Stimulated activated CD8-positive, alpha-beta memory T cell treated with anti-CD3 and anti-CD28 coated beads, Interleukin-7, amount 100 ng/mL, for 4 hours (primary cell): ENCODE results near the gene ETV6.
A peak's percentile ranks its signal among the peaks of the same experiment; 100 is the strongest.

Source experiments
- DNase-seq, 2 donors: peaks; one replicate each; pipeline ENCODE4 v3.0.0-alpha.2; 2020; ENCODE audit warnings: low read depth in 2 of 2

Gene ETV6

GRCh38 chr12:11859705-11860425 is 210.4 kb downstream of the ETV6 start:
- no peak for DNase-seq

- no peak for DNase-seq
Observed at GRCh38 chr12:11861155-11861863, 211.8 kb downstream of the ETV6 start.

DNA sequence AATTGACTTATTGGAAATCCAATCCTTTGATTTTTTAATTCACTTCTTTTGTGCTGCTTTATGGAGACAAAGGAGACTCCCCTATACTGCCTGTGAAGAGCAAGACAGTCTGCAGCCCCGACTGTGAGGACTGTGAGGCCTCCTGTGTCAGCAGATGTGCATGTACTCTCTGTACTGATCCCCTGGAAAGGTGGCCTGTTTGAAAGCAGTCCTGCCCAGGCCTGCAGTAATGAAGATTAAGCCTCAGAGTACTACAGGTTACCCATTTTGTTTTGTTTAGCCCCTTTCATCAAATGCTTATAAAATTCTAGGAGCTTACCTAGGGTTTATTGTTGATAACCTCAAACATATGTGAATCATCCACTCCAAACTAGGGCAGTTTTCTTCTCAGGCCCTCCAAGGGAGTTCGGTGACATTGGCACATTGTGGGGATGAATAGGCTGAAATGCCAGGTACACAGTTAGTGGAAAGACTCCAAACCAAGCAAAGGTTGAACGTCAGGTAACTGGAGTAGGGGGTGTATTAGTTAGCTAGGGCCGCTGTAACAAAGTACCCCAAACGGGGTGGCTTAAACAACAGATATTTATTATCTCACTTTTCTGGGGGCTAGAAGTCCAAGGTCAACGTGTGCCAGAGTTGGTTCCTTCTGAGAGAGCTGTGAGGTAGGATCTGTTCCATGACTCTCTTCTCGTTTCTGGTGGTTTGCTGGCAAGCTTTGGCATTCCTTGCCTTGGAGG is 212.6 kb downstream of the ETV6 start:
- no peak for DNase-seq

GRCh38 chr12:11862798-11863197 is 213.3 kb downstream of the ETV6 start:
- DNase-seq, result no peak

DNA sequence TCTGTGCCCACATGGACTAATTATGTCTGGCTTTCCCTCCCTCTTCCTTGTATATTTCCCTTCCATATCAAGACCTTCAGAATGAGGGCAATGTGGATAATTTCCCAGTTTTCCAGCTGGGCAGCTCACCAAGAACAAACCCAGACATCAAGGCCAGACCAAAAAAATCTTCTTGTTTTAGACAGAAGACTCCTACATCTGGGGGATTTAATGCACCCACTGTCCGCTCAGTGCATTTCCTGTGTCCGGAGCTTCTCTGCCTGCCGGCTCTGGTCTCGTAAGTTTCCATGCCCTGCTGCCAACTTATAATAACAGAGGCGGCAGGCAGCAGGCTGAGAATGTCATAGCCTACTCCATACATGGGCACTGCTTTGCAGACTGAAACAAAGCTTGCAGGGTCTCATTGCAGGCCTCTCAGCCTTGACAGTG is 214.0 kb downstream of the ETV6 start:
- DNase-seq, result no peak

DNA sequence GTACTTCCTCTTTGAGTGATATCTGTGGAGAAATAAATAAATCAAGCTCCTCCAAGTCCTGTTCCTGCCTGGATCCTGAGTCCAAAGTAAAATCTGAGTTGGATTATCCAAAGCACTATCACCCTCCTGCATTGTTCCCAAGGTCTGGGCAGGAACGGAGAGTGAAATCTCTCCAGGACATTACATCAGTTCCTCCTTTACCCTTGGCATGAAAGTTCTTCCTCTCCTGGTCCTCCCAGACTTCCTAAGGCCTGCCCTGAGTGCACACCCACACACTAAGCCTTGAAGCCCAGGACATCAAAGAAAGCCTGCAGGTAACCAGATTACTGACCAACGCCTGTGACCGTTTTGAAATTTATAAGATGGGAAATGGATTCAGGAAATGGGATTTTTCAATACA is 214.5 kb downstream of the ETV6 start:
- no peak for DNase-seq

GRCh38 chr12:11865824-11866223 is 216.3 kb downstream of the ETV6 start:
- DNase-seq, result no peak

DNA sequence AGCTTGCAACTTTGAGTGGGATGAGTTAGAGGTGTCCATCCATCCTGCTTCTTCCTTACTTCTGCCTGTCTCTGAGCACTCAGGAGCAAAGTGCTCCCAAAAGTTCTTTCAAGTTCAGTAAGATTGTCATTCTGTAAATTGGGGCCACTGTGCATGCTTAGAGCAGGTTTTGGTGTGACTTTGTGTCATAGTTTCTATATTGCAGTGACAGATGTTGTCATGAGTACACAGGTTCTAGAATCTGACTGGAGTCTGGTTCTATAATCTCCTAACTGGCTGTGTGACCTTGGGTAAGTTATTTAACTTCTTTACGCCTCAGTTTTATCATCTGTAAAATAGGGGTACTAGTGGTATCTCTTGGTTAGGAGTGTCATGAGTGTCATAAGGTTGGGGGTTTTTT is 218.6 kb downstream of the ETV6 start:
- no peak for DNase-seq

DNA sequence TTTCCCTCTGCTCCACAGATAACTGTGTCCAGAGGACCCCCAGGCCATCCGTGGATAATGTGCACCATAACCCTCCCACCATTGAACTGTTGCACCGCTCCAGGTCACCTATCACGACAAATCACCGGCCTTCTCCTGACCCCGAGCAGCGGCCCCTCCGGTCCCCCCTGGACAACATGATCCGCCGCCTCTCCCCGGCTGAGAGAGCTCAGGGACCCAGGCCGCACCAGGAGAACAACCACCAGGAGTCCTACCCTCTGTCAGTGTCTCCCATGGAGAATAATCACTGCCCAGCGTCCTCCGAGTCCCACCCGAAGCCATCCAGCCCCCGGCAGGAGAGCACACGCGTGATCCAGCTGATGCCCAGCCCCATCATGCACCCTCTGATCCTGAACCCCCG is 219.9 kb downstream of the ETV6 start:
- DNase-seq, result no peak

- no peak for DNase-seq
Observed at GRCh38 chr12:11870041-11870451, 220.6 kb downstream of the ETV6 start.

DNA sequence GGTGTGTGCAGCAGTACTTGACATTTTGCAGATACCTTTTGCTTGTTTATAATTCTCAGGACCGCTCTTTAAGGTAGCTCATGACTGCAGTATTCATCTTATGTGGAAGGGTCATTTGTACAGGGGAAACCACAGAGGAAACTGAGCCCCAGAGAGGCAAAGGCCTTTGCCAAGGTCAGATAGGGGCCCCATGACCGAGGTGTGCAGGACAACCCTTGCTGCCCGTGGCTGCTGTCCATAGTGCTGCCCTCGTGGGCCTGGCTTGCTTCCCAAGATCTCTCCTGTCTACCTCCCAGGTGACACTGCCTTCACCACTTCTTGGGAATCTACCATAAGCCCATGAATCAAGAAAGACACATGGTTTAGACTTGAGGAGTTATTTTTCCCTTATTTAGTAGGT is 222.6 kb downstream of the ETV6 start:
- DNase-seq, result no peak

GRCh38 chr12:11875414-11875935 is 226.0 kb downstream of the ETV6 start:
- peak in 1 of 2 donors; percentile 6 for DNase-seq

GRCh38 chr12:11876307-11876706 is 226.8 kb downstream of the ETV6 start:
- DNase-seq, result no peak

DNA sequence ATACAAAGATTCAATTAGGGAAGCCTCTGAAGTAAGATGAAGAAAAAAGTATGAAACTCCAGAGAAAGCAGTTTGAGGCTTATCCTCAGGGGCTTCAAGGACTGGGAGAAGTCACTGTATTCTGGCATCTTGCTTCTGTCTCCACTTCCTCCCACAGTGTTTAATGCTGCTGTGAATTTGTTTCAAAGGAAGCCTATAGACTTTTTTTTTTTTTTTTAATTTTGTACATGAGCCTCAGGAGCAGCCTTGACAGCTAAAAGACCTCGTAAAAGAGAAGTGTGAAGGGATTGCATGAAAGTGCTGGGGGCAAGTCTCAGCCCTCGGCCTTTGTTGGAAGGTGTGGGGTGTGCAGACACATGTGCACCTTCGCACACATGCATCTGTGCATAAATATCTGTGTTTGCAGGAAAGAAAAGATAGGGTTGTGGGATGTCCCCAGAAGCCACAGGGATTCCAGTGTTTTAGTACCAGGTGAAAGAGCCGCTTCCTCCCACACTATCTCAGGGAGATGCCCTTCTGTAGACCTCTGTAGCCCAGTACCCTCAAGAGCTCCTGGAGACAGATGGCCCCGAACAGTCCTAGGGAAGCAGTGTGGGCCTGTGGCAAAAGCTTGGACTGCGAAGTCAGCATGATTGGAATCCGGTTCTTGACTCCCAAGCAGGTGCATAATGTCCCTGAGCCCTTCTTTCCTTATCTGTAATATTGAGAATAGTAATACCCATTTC is 227.8 kb downstream of the ETV6 start:
- no peak for DNase-seq

GRCh38 chr12:11877869-11878780 is 228.7 kb downstream of the ETV6 start:
- no peak for DNase-seq

DNA sequence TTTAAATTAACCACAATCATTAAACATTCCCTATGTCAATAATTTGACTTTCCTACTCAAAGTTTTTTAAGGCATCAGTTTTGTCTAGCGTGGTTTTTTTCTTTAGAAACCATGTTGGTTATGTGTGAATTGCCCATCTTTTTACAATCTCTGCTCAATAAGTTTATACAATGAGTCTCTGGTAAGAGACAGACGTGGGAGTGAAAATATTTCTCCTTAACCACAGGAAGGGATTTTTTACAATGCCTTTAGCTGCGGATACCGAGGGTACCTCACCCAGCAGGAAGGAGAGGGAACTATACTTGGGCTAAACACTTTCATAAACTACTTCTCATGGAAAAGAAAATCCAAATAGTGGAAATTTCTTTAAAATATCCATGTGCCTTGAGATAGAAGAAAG is 229.8 kb downstream of the ETV6 start:
- no peak for DNase-seq

- DNase-seq, result no peak
Observed at GRCh38 chr12:11880381-11880780, 230.9 kb downstream of the ETV6 start.

DNA sequence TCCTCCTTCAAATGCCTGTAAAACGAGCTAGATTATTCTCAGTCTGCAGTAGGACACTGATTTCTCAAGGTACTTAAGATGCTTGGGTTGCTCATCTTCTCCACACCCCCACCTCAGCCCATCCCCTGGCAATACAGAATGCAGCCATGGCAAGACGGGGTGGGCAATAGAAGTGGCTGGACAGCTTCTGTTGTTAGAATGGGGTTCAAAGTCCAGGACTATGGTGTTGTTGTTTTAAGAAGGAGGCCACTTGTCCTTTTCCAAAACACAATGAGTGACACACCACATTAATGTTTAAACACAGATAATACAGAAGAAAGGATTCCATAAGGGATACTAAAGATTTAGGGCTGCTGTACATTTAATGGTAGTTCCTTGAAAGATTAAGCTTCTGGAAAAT is 232.4 kb downstream of the ETV6 start:
- no peak for DNase-seq

DNA sequence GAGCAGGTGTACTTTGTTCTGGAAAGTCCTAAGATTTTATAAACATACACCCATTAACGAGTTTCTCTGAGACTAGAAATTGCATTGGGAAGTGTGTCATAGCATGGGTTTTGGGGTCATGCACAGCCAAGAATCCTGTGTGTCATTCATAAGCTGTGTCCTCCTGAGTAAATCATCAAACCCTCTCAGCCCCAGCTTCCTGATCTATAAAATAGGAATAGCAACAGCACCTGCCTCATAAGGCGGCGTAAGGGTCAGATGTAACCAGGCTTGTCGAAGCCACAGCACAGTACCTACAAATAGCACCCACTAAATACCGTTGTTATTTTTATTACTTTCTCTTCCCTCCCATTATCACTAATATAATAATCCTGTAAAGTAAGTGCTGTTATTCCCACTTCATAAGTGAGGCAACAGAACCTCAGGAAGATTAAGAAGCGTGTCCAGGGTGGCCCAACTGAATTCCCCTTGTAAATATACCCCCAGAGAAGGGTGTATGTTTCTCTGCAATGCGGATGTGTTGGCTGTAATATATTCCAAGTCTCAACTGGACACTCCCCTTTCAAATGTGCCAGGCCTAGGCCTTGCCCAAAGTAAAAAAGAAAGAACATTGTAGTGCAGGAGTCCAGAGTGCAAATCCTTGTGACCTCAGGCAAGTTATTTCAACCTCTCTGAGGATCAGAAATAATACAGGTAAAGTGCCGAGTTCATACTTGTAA is 233.0 kb downstream of the ETV6 start:
- no peak for DNase-seq

DNA sequence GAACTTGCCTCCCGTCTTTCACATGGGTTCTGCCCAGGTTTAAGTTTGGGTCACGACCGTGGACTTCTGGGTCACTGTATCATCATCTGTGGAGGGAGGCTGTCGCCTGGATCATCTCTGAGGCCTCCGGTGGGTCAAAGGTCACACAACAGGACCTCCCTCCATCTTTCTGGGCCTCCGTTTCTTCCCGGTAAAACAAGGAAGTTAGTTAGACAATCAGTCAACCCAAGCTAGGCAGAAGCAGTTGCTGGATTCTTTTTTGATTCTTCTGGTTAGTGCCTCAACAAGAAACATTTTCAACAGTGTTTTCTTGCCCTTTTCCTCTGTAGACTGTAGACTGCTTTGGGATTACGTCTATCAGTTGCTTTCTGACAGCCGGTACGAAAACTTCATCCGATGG is 234.6 kb downstream of the ETV6 start:
- no peak for DNase-seq
